Measurements from ENCODE around the gene PDE6A. TPM values are rescaled to one million over a fixed set of nuclear protein-coding genes. Genes with fewer than 3 reads are reported as not detected.

PDE6A gene
- polyA plus RNA-seq, 3 donors, result 0.01 TPM; not detected in 2

- Histone ChIP-seq H3K4me3 (replicated peaks in 1 of 3; ENCODE audit: low read depth in 2 of 3, low read length in 3 of 3) (no peak overlapping the region), H3K9ac (ENCODE audit: insufficient read depth, low read length, poor library complexity, severe bottlenecking) (no peak overlapping the region), H4K20me1 (ENCODE audit: insufficient read depth, low read length) (peaks cover 24% of the 10 kb centered on the region), H3K4me1 (ENCODE audit: control insufficient read depth in 1 of 2, insufficient read depth in 2 of 2, low read length in 2 of 2) (no peaks in the 10 kb centered on the region), H3K9me3 (replicated peaks in 1 of 2; ENCODE audit: control insufficient read depth in 1 of 2, insufficient read depth in 1 of 2, low read length in 2 of 2) (no peaks in the 10 kb centered on the region), H3K79me2 (ENCODE audit: insufficient read depth, low read length) (no peaks in the 10 kb centered on the region), H2AFZ (ENCODE audit: insufficient read depth, low read depth, low read length, poor library complexity, severe bottlenecking) (no peak overlapping the region), H3K36me3 (replicated peaks in 1 of 2; ENCODE audit: control insufficient read depth in 1 of 2, insufficient read depth in 2 of 2, low read length in 2 of 2) (peaks cover 89 to 98% of the 10 kb centered on the region in 2 donors), H3K27me3 (ENCODE audit: control insufficient read depth in 2 of 2, insufficient read depth in 2 of 2, low read length in 2 of 2) (no peaks in the 10 kb centered on the region), H3K4me2 (replicated peaks; ENCODE audit: extremely low read depth, low read length, poor library complexity, severe bottlenecking) (no peak overlapping the region), H3K27ac (ENCODE audit: low read depth in 1 of 2, low read length in 2 of 2) (no peak overlapping the region)
- Mint-ChIP-seq H3K36me3 (peaks cover 81 to 87% of the 10 kb centered on the region in 2 donors), H3K27ac (peak overlapping the region in 4 of 7 donors; percentile 7 to 67 (median 12)), H3K4me1 (no peaks in the 10 kb centered on the region), H3K4me3 (no peak overlapping the region), H3K9me3 (peaks cover 0 to 2% (median 0%) of the 10 kb centered on the region in 7 donors), H3K27me3 (ENCODE audit: low read depth in 3 of 3) (peaks cover 0 to 2% (median 0%) of the 10 kb centered on the region in 3 donors)
- intact Hi-C loops (cut with micrococcal nuclease), result no loop called here
- TF ChIP-seq CTCF (IDR thresholded peaks at IDR 0.05), result no peak
- peak in 2 of 3 donors; percentile 2 to 11 for DNase-seq
- WGBS (ENCODE audit: insufficient coverage), result no CpG with 5 or more reads among the region's 7 CpGs
Measured at GRCh38 chr5:149837680-149838269, 106.8 kb downstream of the PDE6A start.

- intact Hi-C loops (cut with micrococcal nuclease), result no loop called here
- Mint-ChIP-seq H3K4me3 (no peak overlapping the region), H3K36me3 (peaks cover 78 to 86% of the 10 kb centered on the region in 2 donors), H3K9me3 (no peaks in the 10 kb centered on the region), H3K4me1 (no peaks in the 10 kb centered on the region), H3K27me3 (ENCODE audit: low read depth in 3 of 3) (no peaks in the 10 kb centered on the region), H3K27ac (peak overlapping the region in 2 of 7 donors; percentile 48 to 77)
- no peak for TF ChIP-seq CTCF (IDR thresholded peaks at IDR 0.05)
- Histone ChIP-seq H4K20me1 (ENCODE audit: insufficient read depth, low read length) (peaks cover 23% of the 10 kb centered on the region), H3K4me1 (ENCODE audit: control insufficient read depth in 1 of 2, insufficient read depth in 2 of 2, low read length in 2 of 2) (no peaks in the 10 kb centered on the region), H3K79me2 (ENCODE audit: insufficient read depth, low read length) (no peaks in the 10 kb centered on the region), H3K27ac (ENCODE audit: low read depth in 1 of 2, low read length in 2 of 2) (no peak overlapping the region), H3K4me3 (replicated peaks in 1 of 3; ENCODE audit: low read depth in 2 of 3, low read length in 3 of 3) (no peak overlapping the region), H3K36me3 (replicated peaks in 1 of 2; ENCODE audit: control insufficient read depth in 1 of 2, insufficient read depth in 2 of 2, low read length in 2 of 2) (peaks cover 86 to 98% of the 10 kb centered on the region in 2 donors), H3K9me3 (replicated peaks in 1 of 2; ENCODE audit: control insufficient read depth in 1 of 2, insufficient read depth in 1 of 2, low read length in 2 of 2) (no peaks in the 10 kb centered on the region), H3K9ac (ENCODE audit: insufficient read depth, low read length, poor library complexity, severe bottlenecking) (no peak overlapping the region), H3K27me3 (ENCODE audit: control insufficient read depth in 2 of 2, insufficient read depth in 2 of 2, low read length in 2 of 2) (no peaks in the 10 kb centered on the region), H3K4me2 (replicated peaks; ENCODE audit: extremely low read depth, low read length, poor library complexity, severe bottlenecking) (no peak overlapping the region), H2AFZ (ENCODE audit: insufficient read depth, low read depth, low read length, poor library complexity, severe bottlenecking) (no peak overlapping the region)
- WGBS (ENCODE audit: insufficient coverage), result 84% methylated on average over 15 of the region's 18 CpGs
- DNase-seq, result no peak
Measured at GRCh38 chr5:149836451-149837139, 108.0 kb downstream of the PDE6A start.

Data from CD14-positive monocyte (primary cell).